ENCODE results near the gene FTCDNL1.

FTCDNL1 gene

DNA sequence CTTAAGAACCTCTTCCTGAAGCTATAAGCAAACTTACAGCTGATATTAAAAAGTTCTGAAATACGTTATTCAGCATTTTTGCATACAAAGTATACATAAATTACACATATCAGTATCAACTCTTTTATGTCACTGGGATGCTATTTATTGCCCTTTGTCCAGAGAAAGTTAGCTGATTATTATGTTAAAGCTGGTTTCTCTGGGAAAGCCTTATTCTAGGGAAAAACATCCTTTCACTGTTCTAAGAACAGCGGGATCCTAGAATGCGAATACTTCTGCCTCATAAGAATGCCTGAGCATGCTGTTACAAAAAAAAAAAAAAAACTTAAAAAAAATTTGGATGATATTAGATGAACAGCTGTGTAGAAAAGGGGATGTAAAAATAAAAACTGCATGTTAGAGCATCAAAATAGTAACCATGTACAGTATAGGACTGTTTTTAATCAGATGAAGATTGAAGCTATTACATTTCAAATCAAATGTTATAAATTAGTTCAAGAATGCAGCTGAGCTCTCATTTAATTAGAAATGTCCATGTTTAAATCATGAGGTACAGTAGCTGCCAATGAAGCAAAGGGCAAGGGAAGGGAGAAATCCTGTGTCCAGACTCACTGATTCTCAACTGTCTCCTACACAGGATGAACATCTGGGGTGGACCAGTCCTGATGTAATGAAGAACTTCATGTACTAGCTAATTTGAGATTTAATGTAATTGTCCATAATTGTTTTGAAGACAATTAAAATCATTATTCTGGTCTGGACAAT, 8.2 kb downstream of the FTCDNL1 start:
- no peak for DNase-seq (ENCODE audit: low read depth)

DNA sequence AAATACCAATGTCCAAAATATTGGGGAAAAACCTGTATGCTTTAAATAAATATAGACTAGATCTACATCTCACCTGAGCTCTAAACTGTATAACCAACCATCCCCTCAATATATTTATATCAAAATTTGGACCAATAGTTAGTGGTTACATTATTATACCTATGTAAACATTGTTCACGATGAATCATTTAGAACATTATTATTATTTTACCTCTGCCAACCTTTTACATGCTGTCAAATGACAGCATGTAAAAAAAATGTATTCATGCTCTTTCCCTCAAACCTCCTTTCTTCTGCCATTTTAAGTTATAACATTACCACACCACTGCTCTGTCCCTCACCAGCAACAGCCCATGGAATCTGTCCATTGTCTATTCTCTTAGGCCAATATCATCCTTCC, 9.6 kb downstream of the FTCDNL1 start:
- no peak for DNase-seq (ENCODE audit: low read depth)

GRCh38 chr2:199838399-199838798, 12.6 kb downstream of the FTCDNL1 start:
- DNase-seq (ENCODE audit: low read depth): no peak

GRCh38 chr2:199836943-199837342, 14.0 kb downstream of the FTCDNL1 start:
- no peak for DNase-seq (ENCODE audit: low read depth)

- DNase-seq (ENCODE audit: low read depth): no peak
These were observed 17.5 kb downstream of the FTCDNL1 start for GRCh38 chr2:199833525-199833924.

DNA sequence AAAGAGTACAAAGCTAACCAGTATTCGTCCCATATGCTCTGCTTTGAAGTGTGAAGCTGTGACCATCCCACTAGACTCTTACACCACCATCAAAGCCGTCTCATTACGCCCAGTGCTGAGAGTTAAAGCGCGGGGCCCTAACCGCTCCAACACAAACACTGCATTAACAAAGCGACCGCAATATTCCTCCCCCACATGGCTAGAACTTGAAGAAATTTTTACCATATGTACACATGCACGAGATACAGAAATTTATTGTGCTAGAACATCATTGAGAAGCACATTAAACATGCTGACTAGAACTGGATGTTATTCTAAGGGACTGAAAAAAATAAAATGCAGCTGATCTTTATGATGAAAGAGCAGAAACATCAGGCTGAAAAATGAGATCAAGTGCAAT, 20.5 kb downstream of the FTCDNL1 start:
- DNase-seq (ENCODE audit: low read depth): no peak

DNA sequence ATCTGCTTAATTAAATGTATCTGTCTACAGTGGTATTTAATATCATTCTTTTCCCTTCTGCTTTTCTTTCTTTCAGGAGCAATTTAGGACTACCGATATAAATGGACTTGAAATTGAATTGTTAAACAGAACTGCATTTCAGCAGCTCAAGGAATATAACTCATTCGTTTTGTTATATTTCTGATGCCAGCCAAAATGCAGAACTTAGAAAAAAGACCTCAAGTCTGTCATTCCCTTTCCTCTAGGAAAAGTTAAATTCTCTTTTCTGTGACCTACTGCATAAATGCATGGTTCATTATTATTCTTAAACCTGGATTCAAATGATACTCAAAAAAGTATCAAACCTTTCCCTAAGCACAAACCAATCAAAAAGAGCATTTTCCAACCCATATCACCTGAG, 21.4 kb downstream of the FTCDNL1 start:
- no peak for DNase-seq (ENCODE audit: low read depth)

DNA sequence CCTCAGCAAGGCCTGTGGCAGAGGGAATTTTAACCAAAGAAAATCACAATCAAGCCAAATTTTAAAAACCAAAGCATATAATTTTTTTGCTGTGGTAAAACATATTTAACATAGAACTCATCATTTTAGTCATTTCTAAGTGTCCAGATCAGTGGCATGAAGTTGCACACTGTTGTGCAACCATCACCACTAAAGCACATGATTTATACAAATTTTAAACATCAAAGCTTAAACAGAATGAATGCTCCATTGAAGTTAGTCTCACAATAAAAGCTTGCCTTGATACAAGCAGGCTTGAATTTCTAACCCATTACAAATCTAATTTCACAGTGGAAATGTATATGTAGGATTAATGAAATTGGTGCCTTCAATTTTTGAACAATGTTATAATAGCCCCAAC, 31.2 kb downstream of the FTCDNL1 start:
- DNase-seq (ENCODE audit: low read depth): no peak

DNA sequence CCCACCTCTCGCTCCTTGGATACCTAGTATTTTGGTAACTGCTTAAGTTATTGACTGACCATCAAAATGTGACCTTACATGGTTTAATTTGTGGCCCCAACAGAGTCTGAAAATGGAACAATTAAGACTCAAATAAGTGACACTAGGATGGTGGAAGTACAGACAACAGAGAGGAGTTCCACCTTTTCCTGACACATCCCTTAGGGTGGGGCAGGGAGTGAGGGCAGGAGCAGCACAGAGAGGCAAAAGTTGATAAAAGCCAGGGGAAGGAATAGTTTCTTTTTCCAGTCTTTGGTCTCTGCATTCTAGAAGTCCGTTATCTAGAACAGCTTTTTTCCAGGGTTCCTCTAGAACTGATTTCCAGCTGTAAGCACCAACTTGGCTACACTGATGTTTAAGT, 32.2 kb downstream of the FTCDNL1 start:
- DNase-seq (ENCODE audit: low read depth): no peak

DNA sequence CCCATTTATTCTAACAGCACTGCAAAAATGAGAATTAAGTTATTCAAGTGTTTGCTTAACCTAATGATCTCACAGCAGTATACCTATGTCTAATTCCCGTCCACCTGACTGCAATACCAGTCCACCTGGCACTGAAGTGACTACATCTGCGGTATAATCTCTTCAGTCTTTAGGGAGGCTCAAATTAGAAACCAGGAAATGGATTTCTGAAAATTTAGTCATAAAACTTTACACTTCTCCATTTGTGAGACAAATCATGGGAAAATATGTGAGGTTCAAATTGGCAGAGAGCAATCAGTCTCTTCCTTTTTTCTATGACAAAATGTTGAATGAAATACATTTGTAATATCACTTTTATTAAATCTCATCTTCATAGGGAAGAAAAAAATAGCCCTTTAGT, 33.0 kb downstream of the FTCDNL1 start:
- no peak for DNase-seq (ENCODE audit: low read depth)

DNA sequence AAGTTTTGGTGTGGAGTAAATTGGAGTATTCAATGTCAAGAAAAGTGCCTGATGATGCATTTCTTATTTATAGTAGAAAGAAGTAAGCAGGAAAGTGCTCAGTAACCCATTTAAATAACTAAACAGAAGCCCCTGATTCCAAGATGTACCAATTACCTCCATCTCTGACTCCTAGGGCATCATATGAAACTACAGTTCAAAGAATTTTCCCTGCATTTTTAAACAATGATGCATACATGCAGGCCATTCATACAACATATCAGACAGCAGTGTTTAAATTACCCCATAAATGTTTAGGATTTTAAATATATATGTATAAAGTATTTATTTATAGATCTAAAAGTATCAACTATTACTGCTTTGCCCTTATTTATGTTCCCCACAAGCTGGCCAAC, 36.2 kb downstream of the FTCDNL1 start:
- DNase-seq (ENCODE audit: low read depth): no peak

- DNase-seq (ENCODE audit: low read depth): no peak
These were observed 36.7 kb downstream of the FTCDNL1 start for GRCh38 chr2:199814101-199814816.

DNA sequence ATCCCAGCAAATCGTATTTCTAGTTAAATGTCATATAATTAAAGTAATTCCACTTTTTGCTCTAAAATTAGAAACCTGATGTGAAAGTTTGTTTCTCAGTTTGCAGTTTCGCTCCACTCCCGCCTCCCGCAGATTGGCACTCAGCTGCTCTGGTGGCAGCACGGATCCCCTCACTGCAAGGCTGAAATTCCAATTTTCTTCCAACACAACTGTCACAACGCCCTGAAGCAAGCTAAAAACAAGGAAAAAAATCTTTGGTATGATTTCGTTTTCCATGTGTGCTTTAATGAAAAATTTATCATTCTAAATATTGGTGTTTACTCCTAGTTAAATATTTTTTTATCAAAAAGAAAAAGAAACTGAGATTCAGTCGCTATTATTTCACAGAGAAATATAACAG, 38.5 kb downstream of the FTCDNL1 start:
- no peak for DNase-seq (ENCODE audit: low read depth)

- DNase-seq (ENCODE audit: low read depth): no peak
These were observed 39.6 kb downstream of the FTCDNL1 start for GRCh38 chr2:199811346-199811745.

DNA sequence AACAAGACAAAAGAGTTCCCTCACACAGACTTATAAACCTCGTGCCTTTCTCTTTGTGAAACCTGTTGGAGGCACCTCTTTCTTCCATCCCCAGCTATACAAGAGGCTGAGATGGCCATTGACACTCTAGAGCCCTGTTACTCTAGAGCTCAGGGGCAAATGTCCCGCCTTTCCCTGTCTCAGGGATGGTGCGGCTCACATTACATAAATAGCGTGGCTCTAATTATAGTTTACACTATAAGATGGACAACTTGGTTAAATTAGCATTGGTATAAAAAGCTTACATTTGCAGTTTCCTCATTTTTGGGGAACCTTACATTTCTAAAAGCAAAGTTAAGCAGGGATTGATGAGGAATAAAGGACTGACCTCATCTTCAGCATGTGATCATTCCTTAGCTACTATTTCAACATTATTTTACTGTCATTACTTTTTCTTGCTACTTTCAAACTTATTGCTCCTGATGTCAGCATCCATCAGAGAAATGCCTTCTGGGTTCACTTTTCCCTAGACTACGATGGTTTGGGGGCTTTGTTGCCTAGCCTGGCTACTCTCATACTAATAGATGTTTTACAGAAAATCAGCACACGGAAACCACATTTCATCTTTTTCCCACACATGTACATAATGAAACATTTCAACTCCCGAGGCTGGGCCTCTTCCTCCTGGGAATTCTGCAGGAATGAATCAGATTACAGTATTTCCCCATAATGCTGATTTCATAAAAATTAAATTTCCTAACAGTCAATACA, 40.4 kb downstream of the FTCDNL1 start:
- DNase-seq (ENCODE audit: low read depth): peak; percentile 17

GRCh38 chr2:199807966-199808365, 43.0 kb downstream of the FTCDNL1 start:
- no peak for DNase-seq (ENCODE audit: low read depth)

- no peak for DNase-seq (ENCODE audit: low read depth)
These were observed 44.8 kb downstream of the FTCDNL1 start for GRCh38 chr2:199806179-199806578.

DNA sequence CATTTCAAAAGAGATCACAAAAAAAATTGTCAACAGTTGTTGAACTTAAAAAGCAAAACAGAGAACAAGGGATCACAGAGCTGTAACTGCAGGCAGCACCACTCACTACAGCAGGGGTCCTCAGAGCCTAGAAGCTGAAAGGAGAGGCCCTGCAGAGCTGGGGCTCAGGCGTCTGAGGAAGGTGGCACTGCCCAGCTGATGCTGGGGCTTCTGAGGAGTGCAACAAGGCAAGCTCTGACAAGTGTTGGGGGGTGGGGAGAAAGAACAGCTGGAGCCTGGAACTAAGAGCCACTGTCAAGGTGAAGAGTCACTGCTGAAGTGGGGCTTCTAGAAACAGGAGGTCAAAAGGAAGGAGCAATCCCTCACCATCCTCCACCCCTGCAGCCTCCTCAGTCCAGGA, 46.2 kb downstream of the FTCDNL1 start:
- DNase-seq (ENCODE audit: low read depth): no peak

DNA sequence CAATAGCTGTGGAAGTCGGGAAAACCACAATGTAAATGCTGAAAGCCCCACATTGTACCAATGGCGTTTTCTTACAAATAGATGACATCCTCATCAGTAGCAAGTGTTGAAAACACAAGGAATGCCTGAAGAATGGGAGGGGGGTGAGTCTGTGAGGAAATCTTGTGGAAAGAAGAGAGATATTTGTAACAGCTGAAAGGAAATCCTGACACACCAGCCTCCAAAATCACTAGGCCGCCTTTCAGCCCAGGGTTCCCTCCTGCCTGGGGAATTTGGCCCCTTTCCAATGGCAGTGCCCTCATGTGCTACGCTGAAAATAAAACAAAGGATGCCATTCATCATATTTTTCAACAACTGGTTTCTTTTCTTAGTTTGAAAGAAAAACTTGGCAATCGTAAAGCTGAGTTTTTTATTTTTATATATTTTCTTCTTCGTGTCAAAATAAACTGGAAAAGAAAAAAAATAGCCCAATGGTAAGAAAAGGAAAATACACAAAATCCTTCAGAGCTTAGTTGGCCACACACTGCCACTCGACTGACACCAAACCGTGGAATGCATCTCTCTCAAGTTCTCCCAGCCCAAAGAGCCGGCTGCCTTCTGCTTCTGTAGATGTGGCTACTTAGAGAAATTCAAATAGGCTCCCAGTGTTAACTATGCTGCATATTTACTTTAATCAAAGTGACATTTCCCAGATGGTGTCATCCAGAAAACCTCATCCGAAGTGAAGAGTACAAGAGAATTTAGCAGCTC, 52.0 kb downstream of the FTCDNL1 start:
- no peak for DNase-seq (ENCODE audit: low read depth)

GRCh38 chr2:199797431-199798403, 53.3 kb downstream of the FTCDNL1 start:
- no peak for DNase-seq (ENCODE audit: low read depth)

- no peak for DNase-seq (ENCODE audit: low read depth)
These were observed 58.6 kb downstream of the FTCDNL1 start for GRCh38 chr2:199792381-199792780.
